ENCODE data around the gene COLEC12. TPM values are rescaled to one million over a fixed set of nuclear protein-coding genes. Genes with fewer than 3 reads are reported as not detected.

The COLEC12 gene
- total RNA-seq, 1 experiment from 2014 or later, result 0.03 TPM

DNA sequence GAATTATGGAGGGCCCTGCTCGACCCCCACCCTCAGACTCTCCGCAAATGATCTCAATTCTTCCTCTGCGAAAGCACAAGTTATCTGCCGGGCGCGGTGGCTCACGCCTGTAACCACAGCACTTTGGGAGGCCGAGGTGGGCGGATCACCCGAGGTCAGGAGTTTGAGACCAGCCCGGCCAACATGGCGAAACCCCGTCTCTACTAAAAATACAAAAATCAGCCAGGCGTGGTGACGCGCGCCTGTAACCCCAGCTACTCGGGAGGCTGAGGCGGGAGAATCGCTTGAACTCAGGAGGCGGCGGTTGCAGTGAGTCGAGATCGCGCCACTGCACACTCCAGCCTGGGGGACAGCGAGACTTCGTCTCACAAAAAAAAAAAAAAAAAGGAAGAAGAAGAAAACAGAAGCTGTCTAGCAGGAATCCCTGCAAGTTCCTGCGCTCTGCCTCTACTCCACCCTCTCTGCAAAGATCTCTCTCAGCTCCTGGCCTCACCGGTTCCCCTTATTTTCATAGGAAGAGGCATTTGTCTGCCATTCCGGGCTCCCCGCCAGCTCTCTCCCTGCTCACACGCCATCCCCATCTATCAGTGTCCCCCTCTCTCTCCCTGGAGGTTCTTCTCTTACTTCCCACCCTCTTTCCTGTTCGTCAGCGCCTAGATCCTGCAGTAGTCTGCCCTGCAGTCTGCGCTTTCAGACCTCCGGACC is 13.5 kb upstream of the COLEC12 start:
- ATAC-seq, result no peak
- TF ChIP-seq POLR2AphosphoS5 (IDR thresholded peaks at IDR 0.05; ENCODE audit: low read depth, low read length) (no peak), TCF7L2 (IDR thresholded peaks at IDR 0.05; ENCODE audit: low read depth, low read length) (no peak), CTCF (IDR thresholded peaks at IDR 0.05) (no peak), SIN3A (IDR thresholded peaks at IDR 0.05; ENCODE audit: borderline replicate concordance, insufficient read depth, low read depth, low read length) (no peak), REST (IDR thresholded peaks at IDR 0.05; ENCODE audit: insufficient read depth in 1 of 2, low read depth in 2 of 2, low read length in 1 of 2) (no peak)
- ChIA-PET CTCF (interaction anchor here (0.6 kb wide), 1 partner anchor 18 kb away, joined by 4 read pairs; no protein-coding TSS in a partner anchor), POLR2A (no interaction called here)
- Histone ChIP-seq H3K4me1 (ENCODE audit: control insufficient read depth, insufficient read depth, low read length) (peaks cover 5% of the 10 kb centered on the region; the same call in 1 of the 2 replicates), H3K36me3 (ENCODE audit: control insufficient read depth, insufficient read depth, low read length) (no peaks in the 10 kb centered on the region), H3K27me3 (ENCODE audit: control insufficient read depth, insufficient read depth, low read length) (no peaks in the 10 kb centered on the region), H3K9me3 (ENCODE audit: control insufficient read depth, insufficient read depth, low read depth, low read length) (no peaks in the 10 kb centered on the region), H3K27ac (ENCODE audit: low read length) (no peak overlapping the region), H3K4me3 (ENCODE audit: low read depth in 2 of 2, low read length in 2 of 2) (no peak overlapping the region)
- BruUV-seq (replicated peaks), result no TSS peak
- in situ Hi-C loops (cut with HindIII; ENCODE audit: low pct_unique_long_range_greater_than_20kb, low sequenced_read_pairs) (no loop called here), intact Hi-C loops (cut with micrococcal nuclease; ENCODE audit: unreplicated experiment) (no loop called here)
- DNase-seq (ENCODE audit: low read depth, low spot score), result no peak

GRCh38 chr18:512957-513356 is 12.5 kb upstream of the COLEC12 start:
- in situ Hi-C loops (cut with HindIII; ENCODE audit: low pct_unique_long_range_greater_than_20kb, low sequenced_read_pairs), result no loop called here
- BruUV-seq (replicated peaks), result no TSS peak
- Histone ChIP-seq H3K4me1 (ENCODE audit: control insufficient read depth, insufficient read depth, low read length) (peaks cover 5% of the 10 kb centered on the region; the same call in 1 of the 2 replicates), H3K4me3 (ENCODE audit: low read depth in 2 of 2, low read length in 2 of 2) (no peak overlapping the region), H3K27ac (ENCODE audit: low read length) (no peak overlapping the region), H3K9me3 (ENCODE audit: control insufficient read depth, insufficient read depth, low read depth, low read length) (no peaks in the 10 kb centered on the region), H3K36me3 (ENCODE audit: control insufficient read depth, insufficient read depth, low read length) (no peaks in the 10 kb centered on the region), H3K27me3 (ENCODE audit: control insufficient read depth, insufficient read depth, low read length) (no peaks in the 10 kb centered on the region)
- intact Hi-C loops (cut with micrococcal nuclease; ENCODE audit: unreplicated experiment), result no loop called here
- CTCF ChIA-PET, result no interaction called here
- no peak for DNase-seq (ENCODE audit: low read depth, low spot score)
- no peak for TF ChIP-seq CTCF (IDR thresholded peaks at IDR 0.05)
- no peak for TF ChIP-seq TCF7L2 (IDR thresholded peaks at IDR 0.05; ENCODE audit: low read depth, low read length)
- no peak for TF ChIP-seq POLR2AphosphoS5 (IDR thresholded peaks at IDR 0.05; ENCODE audit: low read depth, low read length)
- TF ChIP-seq SIN3A (IDR thresholded peaks at IDR 0.05; ENCODE audit: borderline replicate concordance, insufficient read depth, low read depth, low read length), result no peak
- no peak for TF ChIP-seq REST (IDR thresholded peaks at IDR 0.05; ENCODE audit: insufficient read depth in 1 of 2, low read depth in 2 of 2, low read length in 1 of 2)
- no peak for ATAC-seq
- POLR2A ChIA-PET, result no interaction called here

All from Panc1 (cell line).